ENCODE results near the gene NCAPG2.

The NCAPG2 gene

DNA sequence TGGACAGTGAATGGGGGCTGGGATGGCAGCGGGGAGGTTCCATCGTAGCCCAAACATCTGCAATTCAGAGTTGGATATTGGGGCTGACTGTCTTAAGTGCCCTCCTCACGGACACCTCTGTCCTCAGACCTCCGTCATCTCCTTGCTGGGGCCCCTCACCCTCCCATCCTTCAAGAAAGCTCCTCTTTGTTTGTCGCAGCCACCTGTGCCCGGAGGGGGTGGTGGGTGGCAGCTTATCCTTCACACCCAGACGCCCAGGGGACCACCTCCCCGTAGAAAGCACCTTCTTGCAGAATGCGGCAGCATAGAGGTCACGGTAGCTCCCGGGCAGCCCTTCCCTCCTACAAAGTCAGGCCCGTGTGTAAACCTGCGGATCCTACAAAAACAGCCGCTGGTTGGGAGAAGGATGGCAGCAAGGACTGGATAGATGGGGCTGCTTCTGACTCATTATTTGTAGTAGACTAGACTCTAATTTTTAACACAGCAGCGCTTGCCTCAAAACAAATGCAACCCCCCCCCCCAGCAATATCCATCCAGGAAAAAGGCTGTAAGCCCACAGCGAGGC lies 115.6 kb downstream of the NCAPG2 start:
- H3K36me3 ChIP-seq (ENCODE audit: control insufficient read depth, insufficient read depth, low read length) = no peaks in the 10 kb centered on the region
- no peak for DNase-seq (ENCODE audit: extremely low read depth, insufficient read length)
- H3K4me3 ChIP-seq (replicated peaks; ENCODE audit: low read depth, low read length) = no peak overlapping the region

DNA sequence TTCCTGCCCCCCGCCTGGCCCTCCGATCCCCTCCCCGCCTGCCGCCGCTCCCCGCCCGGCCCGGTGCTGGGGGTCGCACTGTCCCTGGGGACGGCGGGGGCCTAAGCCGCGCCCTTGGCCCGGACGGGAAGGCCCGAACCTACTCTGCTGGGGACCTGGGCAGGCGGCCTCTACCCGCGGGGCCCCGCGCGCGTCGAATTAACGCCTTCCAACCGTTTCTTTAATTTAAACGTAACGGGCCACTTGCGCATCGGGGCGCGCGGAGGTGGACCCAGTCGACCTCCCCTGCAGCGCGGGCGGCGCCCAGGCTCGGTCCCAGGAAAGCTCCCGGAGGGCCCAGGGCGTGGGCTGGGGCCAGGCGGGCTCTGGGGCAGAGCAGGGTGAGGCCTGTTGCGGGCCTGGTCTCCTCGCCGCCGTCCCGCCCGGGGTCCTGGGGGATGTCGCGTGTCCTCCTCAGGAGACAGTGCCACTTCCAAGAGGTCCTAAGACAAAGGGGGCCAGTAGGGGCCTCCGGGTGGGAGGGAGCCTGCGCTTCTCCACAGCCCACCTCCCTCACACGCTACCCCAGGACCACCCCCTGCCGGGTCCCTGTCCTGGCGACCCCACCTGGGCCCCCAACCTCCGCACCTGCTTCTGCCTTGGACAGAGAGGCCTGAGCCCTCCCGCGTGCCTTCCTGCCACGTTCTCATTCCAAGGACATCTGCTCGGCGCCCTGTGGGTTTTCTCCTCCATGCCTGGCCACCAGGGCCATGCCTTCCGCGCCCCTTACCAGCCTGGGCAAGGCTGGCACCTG lies 116.3 kb downstream of the NCAPG2 start:
- TF ChIP-seq, protein P1, sequence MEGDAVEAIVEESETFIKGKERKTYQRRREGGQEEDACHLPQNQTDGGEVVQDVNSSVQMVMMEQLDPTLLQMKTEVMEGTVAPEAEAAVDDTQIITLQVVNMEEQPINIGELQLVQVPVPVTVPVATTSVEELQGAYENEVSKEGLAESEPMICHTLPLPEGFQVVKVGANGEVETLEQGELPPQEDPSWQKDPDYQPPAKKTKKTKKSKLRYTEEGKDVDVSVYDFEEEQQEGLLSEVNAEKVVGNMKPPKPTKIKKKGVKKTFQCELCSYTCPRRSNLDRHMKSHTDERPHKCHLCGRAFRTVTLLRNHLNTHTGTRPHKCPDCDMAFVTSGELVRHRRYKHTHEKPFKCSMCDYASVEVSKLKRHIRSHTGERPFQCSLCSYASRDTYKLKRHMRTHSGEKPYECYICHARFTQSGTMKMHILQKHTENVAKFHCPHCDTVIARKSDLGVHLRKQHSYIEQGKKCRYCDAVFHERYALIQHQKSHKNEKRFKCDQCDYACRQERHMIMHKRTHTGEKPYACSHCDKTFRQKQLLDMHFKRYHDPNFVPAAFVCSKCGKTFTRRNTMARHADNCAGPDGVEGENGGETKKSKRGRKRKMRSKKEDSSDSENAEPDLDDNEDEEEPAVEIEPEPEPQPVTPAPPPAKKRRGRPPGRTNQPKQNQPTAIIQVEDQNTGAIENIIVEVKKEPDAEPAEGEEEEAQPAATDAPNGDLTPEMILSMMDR (IDR thresholded peaks at IDR 0.05; ENCODE audit: insufficient read depth, low read length, poor library complexity, severe bottlenecking) = no peak
- no peak overlapping the region for H3K4me3 ChIP-seq (replicated peaks; ENCODE audit: low read depth, low read length)
- no peaks in the 10 kb centered on the region for H3K27me3 ChIP-seq (replicated peaks; ENCODE audit: control insufficient read depth, insufficient read depth, low read length)
- no peaks in the 10 kb centered on the region for H3K36me3 ChIP-seq (ENCODE audit: control insufficient read depth, insufficient read depth, low read length)
- DNase-seq (ENCODE audit: extremely low read depth, insufficient read length) = no peak

More for the DNA sequence above, 115.6 kb downstream of the NCAPG2 start:
- TF ChIP-seq, protein P1 (IDR thresholded peaks at IDR 0.05; ENCODE audit: insufficient read depth, low read length, poor library complexity, severe bottlenecking) = no peak
- H3K27me3 ChIP-seq (replicated peaks; ENCODE audit: control insufficient read depth, insufficient read depth, low read length) = no peaks in the 10 kb centered on the region

DNA sequence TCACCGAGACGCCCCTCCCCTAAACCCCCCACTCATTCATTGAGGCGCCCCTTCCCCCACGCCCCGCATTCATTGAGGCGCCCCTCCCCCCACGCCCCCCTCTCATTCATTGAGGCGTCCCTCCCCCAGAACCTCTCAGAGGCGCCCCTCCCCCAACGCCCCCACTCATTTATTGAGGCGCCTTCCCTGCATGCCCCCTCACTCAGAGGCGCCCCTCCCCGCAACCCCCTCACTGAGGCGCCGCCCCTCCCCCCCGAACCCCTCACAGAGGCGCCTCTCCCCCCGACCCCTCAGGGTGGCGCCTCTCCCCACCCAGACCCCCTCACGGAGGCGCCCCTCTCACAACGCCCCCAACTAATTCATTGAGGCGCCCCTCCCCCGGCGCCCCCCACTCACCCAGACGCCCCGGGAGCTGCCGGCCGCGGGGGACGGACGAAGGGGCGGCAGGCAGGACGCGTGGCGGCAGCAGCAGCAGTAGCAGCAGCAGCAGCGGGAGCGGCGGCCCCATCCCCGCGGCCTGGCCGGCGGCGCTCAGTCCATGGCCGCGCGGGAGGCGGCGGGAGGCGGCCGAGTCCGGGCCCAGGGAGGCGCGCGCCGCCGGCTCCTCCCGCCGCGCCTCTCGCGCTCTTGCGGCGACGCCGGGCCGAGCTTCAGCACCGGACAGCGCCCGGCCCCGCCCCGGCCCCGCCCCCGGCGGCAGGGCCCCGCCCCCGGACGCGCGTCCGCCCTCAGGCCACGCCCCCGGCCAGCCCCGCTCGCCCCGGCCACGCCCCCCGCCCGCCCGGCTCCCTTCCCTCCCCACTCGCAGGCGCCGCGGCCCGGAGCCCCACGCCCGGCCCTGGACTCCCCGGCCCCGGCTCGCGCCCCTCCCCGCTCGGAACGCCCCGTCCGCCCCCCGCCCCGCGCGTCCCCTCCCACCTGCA lies 117.2 kb downstream of the NCAPG2 start, which contains the start of gene PTPRN2:
PTPRN2 (minus strand) TSS at position 662 of the 923 bp plus-strand sequence.
- Histone ChIP-seq H3K36me3 (ENCODE audit: control insufficient read depth, insufficient read depth, low read length) (no peaks in the 10 kb centered on the region), H3K27me3 (replicated peaks; ENCODE audit: control insufficient read depth, insufficient read depth, low read length) (no peaks in the 10 kb centered on the region), H3K4me3 (replicated peaks; ENCODE audit: low read depth, low read length) (no peak within 1 kb of the TSS)
- DNase-seq (ENCODE audit: extremely low read depth, insufficient read length) = no peak
- TF ChIP-seq, protein P1 (IDR thresholded peaks at IDR 0.05; ENCODE audit: insufficient read depth, low read length, poor library complexity, severe bottlenecking) = no peak

DNA sequence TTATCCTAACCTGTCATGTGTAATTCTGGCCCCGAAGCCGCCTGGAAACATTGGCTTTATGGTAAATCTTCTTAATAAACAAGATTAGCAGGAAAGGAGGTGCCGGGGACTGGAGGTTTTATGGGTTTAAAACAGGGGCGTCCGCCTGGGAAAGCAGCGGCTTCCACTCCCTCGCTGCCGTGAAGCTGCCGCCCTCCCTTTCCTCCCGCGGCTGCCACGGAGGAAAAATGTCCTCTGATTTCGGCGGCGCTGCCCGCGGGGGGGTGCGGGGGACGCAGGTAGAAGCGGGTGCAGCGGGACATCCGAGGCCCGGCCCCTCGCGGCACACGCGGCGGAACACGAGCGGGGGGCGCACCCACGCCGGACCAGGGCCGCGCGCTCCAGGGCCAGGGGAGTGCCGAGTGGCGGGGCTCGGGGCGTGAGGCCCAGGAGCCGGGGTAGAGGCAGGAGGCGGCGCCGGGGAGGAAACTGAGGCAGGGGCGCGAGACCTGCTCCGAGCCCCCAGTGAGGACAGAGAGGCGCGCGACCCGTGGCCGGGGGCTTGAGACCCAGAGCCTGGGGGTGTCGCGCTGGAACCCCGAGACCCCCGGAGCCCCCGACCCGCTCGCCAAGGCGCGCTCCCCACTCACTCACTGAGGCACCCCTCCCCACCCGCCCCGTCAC lies 118.0 kb downstream of the NCAPG2 start:
- no peak for DNase-seq (ENCODE audit: extremely low read depth, insufficient read length)
- Histone ChIP-seq H3K4me3 (replicated peaks; ENCODE audit: low read depth, low read length) (no peak overlapping the region), H3K36me3 (ENCODE audit: control insufficient read depth, insufficient read depth, low read length) (no peaks in the 10 kb centered on the region), H3K27me3 (replicated peaks; ENCODE audit: control insufficient read depth, insufficient read depth, low read length) (no peaks in the 10 kb centered on the region)
- TF ChIP-seq, protein P1 (IDR thresholded peaks at IDR 0.05; ENCODE audit: insufficient read depth, low read length, poor library complexity, severe bottlenecking) = no peak

DNA sequence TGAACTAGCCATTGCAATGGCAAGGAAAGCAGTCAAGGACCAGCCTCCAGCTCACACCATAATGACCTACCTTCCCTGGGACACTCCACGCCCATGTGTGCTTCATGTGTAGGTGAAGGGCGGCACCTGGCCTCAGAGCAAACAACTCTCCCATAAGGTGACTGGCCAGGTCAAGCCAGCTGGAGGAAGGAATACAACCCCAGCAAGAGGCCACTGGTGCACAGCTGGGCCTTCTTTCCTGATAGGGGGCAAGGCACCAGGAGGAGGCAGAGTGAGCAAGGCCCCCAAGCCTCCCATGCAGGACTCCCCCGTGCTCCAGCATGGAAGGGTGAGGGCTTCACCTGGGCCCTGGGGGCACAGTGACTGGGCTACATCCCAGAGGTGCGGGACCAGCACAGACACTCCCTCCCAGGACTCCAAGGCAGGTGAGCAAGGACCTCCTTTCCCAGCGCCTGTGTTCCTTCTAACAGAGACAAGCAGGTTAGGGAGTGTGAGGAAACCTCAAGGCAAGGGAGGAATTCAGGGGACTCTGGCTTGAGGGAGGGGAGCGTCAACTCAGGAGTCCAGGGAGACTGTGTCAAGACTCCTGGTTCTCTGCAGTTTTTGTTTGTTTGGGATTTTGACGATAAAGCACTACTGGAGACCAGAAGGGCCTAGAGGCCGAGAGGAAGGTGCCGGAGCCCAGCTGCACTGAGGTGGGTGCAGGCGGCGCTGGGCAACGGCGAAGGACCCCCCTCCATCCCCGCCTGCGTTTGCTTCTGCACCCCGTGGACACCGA lies 118.7 kb downstream of the NCAPG2 start:
- no peaks in the 10 kb centered on the region for H3K27me3 ChIP-seq (replicated peaks; ENCODE audit: control insufficient read depth, insufficient read depth, low read length)
- no peaks in the 10 kb centered on the region for H3K36me3 ChIP-seq (ENCODE audit: control insufficient read depth, insufficient read depth, low read length)
- no peak for DNase-seq (ENCODE audit: extremely low read depth, insufficient read length)
- no peak overlapping the region for H3K4me3 ChIP-seq (replicated peaks; ENCODE audit: low read depth, low read length)
- TF ChIP-seq, protein P1 (IDR thresholded peaks at IDR 0.05; ENCODE audit: insufficient read depth, low read length, poor library complexity, severe bottlenecking) = no peak
